NK-92 (cell line): ENCODE results near the gene LPP.

Experiments
- DNase-seq: peaks from one replicate; lab custom pipeline; 2025; ENCODE audit not compliant: unreplicated experiment; lab: John Stamatoyannopoulos, UW

LPP gene

DNA sequence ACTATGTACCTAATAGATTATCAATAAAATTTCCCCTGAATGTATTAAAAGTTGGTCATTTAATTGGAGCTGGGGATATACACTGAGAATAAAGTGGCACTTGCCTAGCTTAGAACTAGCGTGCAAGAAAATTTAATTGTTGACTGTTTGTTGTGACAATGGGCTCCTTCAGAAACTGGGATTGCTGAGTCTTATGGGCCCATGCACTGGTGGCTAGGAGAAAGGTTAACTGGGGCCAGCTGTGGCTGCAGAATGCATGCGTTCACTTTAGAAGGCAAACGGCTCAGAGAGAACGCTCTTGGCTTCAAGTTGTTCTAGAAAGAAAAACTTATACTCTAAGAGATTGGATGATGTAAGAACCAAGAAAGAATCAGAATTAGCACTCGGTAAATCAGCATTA lies 18.7 kb upstream of the LPP start:
- DNase-seq, result no peak

DNA sequence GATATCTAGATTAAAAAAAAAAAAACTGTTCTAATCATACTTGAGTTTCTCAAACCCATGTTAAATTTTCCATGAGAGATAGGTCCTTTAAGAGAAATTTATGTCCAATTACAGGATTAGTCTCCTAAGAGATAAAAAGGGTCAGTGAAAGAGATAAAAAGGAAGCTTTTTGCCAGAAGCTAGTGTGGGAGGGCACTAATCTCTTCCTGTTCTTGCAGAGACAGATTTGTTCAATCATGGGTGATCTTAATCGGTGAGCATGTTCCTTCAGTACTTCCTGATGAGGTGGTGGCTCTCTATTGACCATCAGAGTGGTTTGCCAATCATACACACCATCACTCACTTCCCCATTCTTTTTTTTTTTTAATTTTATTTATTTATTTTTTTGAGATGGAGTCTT lies 16.9 kb upstream of the LPP start:
- no peak for DNase-seq

GRCh38 chr3:188139466-188139865 lies 14.5 kb upstream of the LPP start:
- DNase-seq, result no peak

GRCh38 chr3:188146219-188146618 lies 7.7 kb upstream of the LPP start:
- DNase-seq, result no peak

GRCh38 chr3:188147782-188148181 lies 6.2 kb upstream of the LPP start:
- no peak for DNase-seq

- DNase-seq, result no peak
These were observed 5.6 kb upstream of the LPP start for GRCh38 chr3:188148318-188148717.

- no peak for DNase-seq
These were observed 4.4 kb upstream of the LPP start for GRCh38 chr3:188149587-188149986.

GRCh38 chr3:188150982-188151381 lies 3.0 kb upstream of the LPP start:
- DNase-seq, result no peak

GRCh38 chr3:188151438-188151837 lies 2.5 kb upstream of the LPP start:
- DNase-seq, result no peak

- DNase-seq, result no peak
These were observed 1.1 kb upstream of the LPP start for GRCh38 chr3:188152660-188153436.

GRCh38 chr3:188153437-188154013 lies 432 bp upstream of the LPP start:
- DNase-seq, result no peak

- DNase-seq, result no peak
These were observed 1.0 kb downstream of the LPP start for GRCh38 chr3:188154809-188155574.

- no peak for DNase-seq
These were observed 2.1 kb downstream of the LPP start for GRCh38 chr3:188156056-188156455.

DNA sequence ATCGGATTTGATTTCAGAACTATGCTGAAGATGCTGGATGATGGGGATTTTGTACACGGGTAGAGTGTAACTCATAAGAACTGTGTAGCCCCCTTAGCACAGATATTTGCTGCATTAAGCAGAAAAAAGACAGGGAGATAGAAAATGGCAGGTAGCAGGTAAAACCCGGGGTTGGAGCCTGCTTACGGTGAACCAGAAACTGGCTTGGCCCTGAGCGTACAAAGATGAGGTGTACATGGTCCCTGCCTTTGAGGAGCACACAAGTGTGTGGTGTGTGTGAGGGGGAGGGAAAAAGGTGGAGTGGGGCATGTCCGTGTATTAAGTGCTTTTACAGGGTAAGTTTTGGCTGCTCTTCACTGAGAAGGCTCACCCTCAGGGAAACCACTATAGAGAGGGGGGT lies 3.5 kb downstream of the LPP start:
- no peak for DNase-seq

DNA sequence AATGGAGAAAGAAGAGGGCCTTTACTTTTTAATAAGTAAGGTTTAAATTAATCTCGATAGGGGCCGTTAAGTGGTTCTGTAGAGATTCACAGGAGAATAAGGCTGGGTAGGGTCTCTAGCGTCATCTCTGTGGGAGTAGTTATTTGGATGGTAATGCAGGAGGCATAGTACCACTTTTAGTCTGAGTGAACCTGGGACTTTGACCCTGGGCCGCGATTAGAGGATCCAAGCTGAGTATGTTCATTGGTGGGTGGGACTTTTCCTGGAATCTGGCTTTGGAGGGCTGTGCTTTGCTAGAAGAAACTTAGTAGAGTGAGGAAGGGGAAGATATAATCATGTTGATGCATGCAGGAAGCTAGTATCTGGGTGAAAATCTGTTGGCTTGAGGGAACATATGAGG lies 4.0 kb downstream of the LPP start:
- no peak for DNase-seq

- DNase-seq, result no peak
These were observed 4.9 kb downstream of the LPP start for GRCh38 chr3:188158731-188159310.

DNA sequence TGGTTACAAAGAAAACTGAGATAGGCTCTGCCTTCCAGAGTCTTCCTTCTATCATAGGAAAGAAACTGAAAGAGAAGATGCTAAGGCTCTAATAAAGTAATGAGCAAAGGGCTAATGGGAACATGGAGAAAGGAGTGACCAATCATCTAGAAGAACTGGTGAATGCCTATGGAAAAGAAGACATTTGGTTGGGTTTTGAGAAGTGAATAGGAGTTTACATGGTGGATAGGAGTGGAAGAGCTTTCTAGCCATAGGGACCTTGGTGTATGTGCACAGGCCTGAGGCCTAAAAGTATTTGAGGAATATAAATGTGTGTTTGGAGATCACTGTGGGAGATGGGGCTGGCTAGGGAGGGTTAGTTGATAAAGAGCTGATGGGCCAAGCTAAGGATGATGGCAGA lies 6.8 kb downstream of the LPP start:
- DNase-seq, result no peak

DNA sequence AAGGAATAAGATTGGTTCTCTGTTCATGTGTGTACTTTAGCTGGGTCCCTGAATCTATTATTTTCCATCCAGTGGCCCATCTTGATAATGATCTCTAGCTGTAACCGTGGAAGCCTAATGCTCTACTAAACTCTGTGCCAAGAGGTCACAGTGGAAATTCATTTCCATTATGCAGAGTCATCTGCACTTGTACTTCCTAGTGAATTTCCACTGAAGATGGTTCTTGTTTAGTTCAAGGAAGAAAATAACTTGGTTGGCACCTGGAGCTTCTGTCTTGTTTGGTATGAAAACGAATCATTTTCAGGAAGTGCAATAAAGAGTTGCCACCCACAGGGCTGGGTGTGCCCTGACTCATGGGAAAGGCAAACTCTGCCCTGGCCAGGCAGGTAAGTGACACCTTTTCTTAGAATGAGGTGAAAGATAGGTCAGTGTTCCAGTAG lies 10.3 kb downstream of the LPP start:
- no peak for DNase-seq

DNA sequence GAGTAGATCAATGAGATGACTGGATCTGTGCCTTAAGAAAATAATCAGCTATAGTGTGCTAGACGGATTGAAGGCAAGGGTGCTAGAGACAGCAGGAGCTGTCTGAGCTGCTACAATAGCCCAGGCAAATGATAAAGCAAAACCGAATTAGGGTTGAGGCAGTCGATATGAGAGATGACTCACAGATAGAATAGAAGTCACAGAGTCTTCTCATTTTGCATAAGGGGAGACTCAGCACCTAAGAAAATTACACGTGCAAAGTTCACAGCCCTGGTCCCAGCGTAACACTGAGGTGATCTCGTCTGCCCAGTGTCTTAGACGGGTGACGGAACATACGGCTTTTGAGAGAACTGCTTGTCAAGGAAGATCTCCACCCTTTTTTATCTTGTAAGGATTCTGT lies 11.6 kb downstream of the LPP start:
- no peak for DNase-seq

DNA sequence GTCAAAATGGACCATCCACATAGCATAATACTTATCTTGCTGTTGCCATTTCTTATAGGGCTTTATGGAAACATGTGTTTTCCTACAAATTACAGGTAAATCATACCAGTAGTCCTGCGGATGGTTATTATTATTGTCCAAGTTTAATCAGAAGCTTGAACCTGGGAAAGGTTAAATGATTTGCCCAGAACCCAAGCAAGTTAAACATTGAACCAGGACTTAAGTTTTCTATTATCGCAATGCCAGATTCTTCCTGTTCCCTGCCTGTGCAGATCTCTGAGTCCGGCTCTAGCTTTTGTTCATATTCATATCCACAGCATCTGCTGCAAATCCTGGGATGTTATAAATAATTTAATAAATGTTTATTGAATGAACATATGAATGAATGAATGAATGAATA lies 12.5 kb downstream of the LPP start:
- DNase-seq, result no peak

- DNase-seq, result no peak
These were observed 14.2 kb downstream of the LPP start for GRCh38 chr3:188168186-188168585.

DNA sequence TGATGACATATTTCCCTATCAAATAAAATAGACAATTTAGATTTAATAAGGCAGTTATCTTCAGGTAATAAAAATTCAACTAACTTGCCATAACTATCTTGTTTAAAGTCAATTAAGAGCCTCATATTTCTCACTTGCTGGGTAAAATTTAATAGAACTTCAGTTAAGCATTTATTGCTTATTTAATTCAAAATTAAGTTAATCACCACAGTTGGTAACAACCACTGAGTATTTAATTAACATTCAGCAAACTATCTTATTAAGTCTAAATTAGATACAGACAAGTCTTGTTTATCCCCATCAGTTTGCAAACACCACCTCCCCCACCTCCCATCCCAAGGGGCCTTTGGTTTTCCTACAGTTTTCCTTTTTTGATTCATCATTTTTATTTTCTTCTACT lies 14.7 kb downstream of the LPP start:
- no peak for DNase-seq
